Thoracic aorta (tissue), 2 donors: Measurements from ENCODE around the gene GPRIN2. TPM values are rescaled to one million over a fixed set of nuclear protein-coding genes. Genes with fewer than 3 reads are reported as not detected.
"Not testable (repeated sequence)": the region's sequence is repeated elsewhere in the genome, so short reads cannot be mapped to it uniquely, and the experiment has no call there.

ENCODE experiments used
- ATAC-seq: fragments of 150-250 bp; one replicate; pipeline ENCODE4 v1.8.0; 2017; ENCODE audit warnings: low read depth; ENCODE audit not compliant: insufficient number of reproducible peaks, low FRiP score
- DNase-seq: peaks from one replicate; pipeline ENCODE4 v3.0.0-alpha.2; 2020; ENCODE audit warnings: low spot score
- H3K27ac ChIP-seq, 2 donors: fragments of 200-600 bp; sonication (generic); 1 replicate in 1 of 2; 2 replicates in 1 of 2; pipeline ENCODE4 v1.5.1; 2016; ENCODE audit warnings: mild to moderate bottlenecking in 2 of 2, moderate library complexity in 2 of 2
- H3K27me3 ChIP-seq: fragments of 200-600 bp; sonication (generic); replicated peaks from 2 replicates; pipeline ENCODE4 v1.6.0; 2016; ENCODE audit warnings: mild to moderate bottlenecking; ENCODE audit not compliant: insufficient read depth
- H3K36me3 ChIP-seq: fragments of 200-600 bp; sonication (generic); one replicate; pipeline ENCODE4 v1.5.1; 2016
- H3K4me1 ChIP-seq, 2 donors: fragments of 200-600 bp; sonication (generic); 1 replicate in 1 of 2; 2 replicates in 1 of 2; pipeline versions ENCODE4 v1.5.1 to v1.6.0; 2016; ENCODE audit warnings: low read depth in 2 of 2, mild to moderate bottlenecking in 1 of 2; ENCODE audit not compliant: control insufficient read depth in 1 of 2
- H3K4me3 ChIP-seq: fragments of 200-600 bp; sonication (generic); 2 replicates; pipeline ENCODE4 v1.5.1; 2016; ENCODE audit warnings: mild to moderate bottlenecking
- H3K9me3 ChIP-seq: fragments of 200-600 bp; sonication (generic); 2 replicates; pipeline ENCODE4 v1.5.1; 2016
- total RNA-seq, 2 donors: library from RNA; depleted of rRNA; stranded (reverse); fragments of >200 nt; gene quantifications; one replicate each; pipeline versions ENCODE4 v1.1.0 to v1.2.3, GENCODE V29; 2016

GPRIN2 gene
- total RNA-seq, 2 donors from 2014 or later, result 0.27 to 4.8 TPM

GRCh38 chr10:46584196-46584595, 27.7 kb upstream of the GPRIN2 start:
- not testable (repeated sequence) for H3K4me1 ChIP-seq, H3K27me3 ChIP-seq, H3K4me3 ChIP-seq, H3K9me3 ChIP-seq, H3K27ac ChIP-seq, H3K36me3 ChIP-seq, DNase-seq
- ATAC-seq, result peak; percentile 10

DNA sequence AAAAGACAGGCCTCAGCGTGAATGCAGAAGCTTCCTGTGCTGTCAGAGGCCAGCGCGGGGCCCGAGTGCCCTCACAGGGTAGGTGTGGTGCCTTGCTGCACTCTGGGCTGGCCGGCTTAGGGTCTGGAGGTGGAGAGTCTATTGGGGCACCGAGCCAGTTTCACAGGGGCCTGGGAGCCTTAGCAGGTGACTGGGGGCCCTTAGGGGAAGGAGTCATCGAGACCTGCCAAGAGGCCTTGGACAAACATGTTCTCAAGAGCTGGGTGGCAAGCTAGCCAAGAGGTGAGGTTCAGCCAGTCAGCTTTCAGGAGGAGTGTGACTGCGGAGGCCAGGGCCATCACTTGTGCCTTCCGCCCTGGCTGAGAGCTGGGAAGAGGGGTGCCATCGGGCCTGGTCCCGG, 26.1 kb upstream of the GPRIN2 start:
- not testable (repeated sequence) for H3K9me3 ChIP-seq, DNase-seq, H3K27ac ChIP-seq, H3K27me3 ChIP-seq, H3K4me3 ChIP-seq, H3K4me1 ChIP-seq, H3K36me3 ChIP-seq, ATAC-seq

DNA sequence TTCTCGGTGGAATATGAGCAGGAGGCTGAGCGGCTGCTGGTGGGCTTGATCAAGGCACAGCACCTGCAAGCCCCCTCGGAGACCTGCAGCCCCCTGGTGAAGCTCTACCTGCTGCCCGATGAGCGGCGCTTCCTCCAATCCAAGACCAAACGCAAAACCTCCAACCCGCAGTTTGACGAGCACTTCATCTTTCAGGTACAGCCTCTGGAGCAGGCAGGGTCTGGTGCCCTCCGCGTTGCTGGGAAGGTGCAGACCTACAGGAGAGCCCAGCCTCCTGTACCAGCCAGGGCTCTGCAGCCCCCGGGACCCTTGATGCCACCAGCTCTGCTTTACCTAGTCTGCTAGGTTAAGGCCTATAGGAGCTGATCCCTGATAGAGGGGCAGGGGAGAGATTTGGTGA, 25.5 kb upstream of the GPRIN2 start:
- H3K27ac ChIP-seq, H3K27me3 ChIP-seq, H3K4me3 ChIP-seq, H3K36me3 ChIP-seq, ATAC-seq, DNase-seq, H3K4me1 ChIP-seq, H3K9me3 ChIP-seq: not testable (repeated sequence)

- H3K4me3 ChIP-seq, ATAC-seq, H3K4me1 ChIP-seq, H3K36me3 ChIP-seq, H3K27ac ChIP-seq, H3K9me3 ChIP-seq, H3K27me3 ChIP-seq, DNase-seq: not testable (repeated sequence)
These were observed 22.9 kb upstream of the GPRIN2 start for GRCh38 chr10:46579378-46579777.

- not testable (repeated sequence) for DNase-seq, H3K27me3 ChIP-seq, H3K27ac ChIP-seq, H3K4me1 ChIP-seq, ATAC-seq, H3K9me3 ChIP-seq, H3K36me3 ChIP-seq
- H3K4me3 ChIP-seq, result peak within 1 kb of the TSS; percentile 35
These were observed 22.2 kb upstream of the GPRIN2 start, which contains the start of gene SYT15 for GRCh38 chr10:46578474-46579178. SYT15 (plus strand) TSS chr10:46579128; CDS start chr10:46579169, 41 bp downstream.

DNA sequence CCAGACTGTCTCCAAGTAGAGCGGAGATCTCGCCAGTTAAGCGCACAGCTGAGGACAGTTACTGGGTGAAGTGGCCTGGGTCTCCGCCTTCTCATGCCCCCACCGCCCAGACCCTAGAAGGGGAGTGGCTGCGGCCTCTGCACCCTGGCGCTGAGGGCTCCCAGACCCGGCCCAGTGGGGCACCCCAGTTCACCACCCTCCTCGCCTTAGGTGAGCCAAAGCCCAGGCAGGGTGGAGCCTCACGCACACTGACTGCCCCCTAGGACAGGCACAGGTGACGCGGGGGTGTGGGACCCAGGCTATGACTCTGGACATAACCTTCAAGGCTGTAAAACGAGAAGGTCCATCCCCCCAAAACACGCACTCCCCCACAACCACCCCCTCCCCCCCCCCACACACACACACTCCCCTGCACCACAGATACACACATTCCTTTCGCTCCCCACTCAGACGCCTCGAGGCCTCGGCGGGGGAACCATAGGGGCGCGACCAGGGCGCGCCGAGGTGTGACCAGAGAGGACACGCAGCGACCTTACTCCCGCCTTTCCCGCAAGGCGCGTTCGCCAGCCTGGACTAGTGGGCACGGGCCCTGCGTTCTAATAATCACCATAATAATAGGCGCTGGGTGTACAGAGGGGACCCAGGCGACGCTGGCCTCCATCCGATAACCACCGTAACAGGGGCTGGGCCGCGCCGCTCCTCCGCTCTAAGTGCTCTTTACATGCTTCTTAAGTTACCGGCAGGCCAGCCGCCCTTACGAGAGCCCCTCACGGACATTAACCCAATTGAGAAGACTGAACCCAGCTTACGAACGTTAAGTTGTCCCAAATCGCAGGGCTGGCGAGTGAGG, 21.4 kb upstream of the GPRIN2 start:
- peak overlapping the region; percentile 35 for H3K4me3 ChIP-seq
- H3K36me3 ChIP-seq, H3K27me3 ChIP-seq, DNase-seq, ATAC-seq, H3K27ac ChIP-seq, H3K4me1 ChIP-seq, H3K9me3 ChIP-seq: not testable (repeated sequence)

DNA sequence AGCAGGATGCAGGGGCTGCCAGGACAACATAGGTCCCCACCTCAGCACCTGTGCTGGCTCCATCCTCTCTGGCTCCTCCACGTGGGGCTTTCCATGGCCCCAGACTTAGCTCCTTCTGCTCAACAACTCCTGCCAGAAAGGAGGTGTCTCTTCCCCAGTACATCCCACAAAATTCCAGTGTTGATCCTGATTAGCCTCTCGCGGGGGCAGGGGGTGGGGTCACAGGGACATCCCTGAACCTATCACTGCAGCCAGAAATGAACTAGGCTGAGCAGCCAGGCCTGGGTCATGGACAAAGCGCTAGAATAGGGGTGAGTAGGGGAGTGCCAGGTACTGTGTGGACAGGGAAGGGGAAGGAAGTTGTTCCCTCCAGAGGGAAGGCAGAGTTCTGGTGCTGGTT, 17.4 kb upstream of the GPRIN2 start:
- H3K4me1 ChIP-seq, H3K27ac ChIP-seq, H3K9me3 ChIP-seq, H3K36me3 ChIP-seq, ATAC-seq, H3K4me3 ChIP-seq, H3K27me3 ChIP-seq, DNase-seq: not testable (repeated sequence)

- not testable (repeated sequence) for H3K9me3 ChIP-seq, DNase-seq, H3K27ac ChIP-seq, H3K4me3 ChIP-seq, H3K4me1 ChIP-seq, ATAC-seq, H3K36me3 ChIP-seq, H3K27me3 ChIP-seq
These were observed 16.9 kb upstream of the GPRIN2 start for GRCh38 chr10:46573314-46573713.

DNA sequence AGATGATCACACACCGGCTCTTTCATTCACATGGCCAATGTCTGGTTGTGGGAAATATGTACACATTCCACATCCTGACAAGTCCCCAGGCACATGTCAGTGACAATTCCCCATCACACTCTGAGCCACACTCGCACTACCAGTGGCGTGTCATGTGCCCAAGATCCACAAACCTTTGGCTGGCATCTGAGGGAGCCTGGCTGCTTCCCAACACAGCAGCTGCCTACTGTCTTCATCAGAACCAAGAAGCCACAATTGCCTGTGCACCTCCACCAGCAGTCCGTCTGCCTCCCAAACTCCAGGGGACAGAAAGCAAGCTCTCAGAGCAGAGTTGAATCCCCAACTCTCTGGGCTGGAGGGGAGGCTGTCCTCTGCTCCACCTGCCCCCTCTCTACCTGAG, 16.3 kb upstream of the GPRIN2 start:
- not testable (repeated sequence) for DNase-seq, H3K36me3 ChIP-seq, ATAC-seq

DNA sequence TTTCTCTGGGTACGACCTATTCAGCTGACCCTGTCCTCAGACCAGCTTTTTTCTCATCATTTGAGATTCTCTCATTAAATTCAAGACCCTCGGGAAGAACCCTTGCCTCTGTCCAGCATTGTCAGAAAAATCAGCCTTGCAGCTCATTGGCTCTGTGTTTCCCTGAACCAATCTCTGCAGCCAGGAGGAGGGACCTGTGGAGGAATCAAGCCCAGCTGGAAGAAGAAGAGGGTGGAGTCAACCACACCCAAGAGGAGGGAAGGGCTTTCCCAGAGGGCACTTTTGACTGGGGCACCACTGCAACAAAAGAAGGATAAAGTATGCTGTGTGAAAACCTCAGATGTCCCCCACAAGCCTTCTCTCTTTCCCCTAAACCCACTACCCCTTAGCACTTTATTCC, 14.2 kb upstream of the GPRIN2 start:
- not testable (repeated sequence) for H3K36me3 ChIP-seq, H3K9me3 ChIP-seq, ATAC-seq, H3K4me3 ChIP-seq, H3K4me1 ChIP-seq, H3K27ac ChIP-seq, DNase-seq, H3K27me3 ChIP-seq

More for the DNA sequence above, 16.3 kb upstream of the GPRIN2 start:
- H3K9me3 ChIP-seq, H3K27ac ChIP-seq, H3K4me1 ChIP-seq, H3K27me3 ChIP-seq, H3K4me3 ChIP-seq: not testable (repeated sequence)

DNA sequence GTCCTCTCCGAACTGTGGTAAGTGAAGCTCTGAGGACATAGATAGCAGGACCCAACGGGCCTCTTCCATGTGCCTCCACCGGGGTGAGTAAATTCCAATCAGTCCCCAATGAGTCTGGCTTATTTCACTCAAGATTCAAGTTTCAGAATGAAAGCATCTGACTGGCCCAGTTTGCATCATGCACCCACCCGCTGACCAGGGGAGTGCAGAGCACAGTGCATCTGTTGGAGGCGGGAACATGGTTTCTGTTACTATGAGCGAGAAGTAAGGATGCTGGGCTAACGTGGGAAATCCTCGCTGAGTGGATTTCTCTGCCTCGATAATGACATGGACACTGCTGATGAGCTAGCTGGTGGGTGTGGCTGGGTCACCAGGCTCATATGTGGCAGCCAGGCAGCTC, 10.7 kb upstream of the GPRIN2 start:
- not testable (repeated sequence) for H3K27me3 ChIP-seq, H3K9me3 ChIP-seq, ATAC-seq, H3K4me3 ChIP-seq, DNase-seq, H3K36me3 ChIP-seq, H3K27ac ChIP-seq, H3K4me1 ChIP-seq
